GM10847 (cell line): Measurements from ENCODE around the gene SLC6A3.

Experiments
- POLR2A ChIP-seq: IDR thresholded peaks from 2 replicates; pipeline ENCODE4 v1.6.1; 2011; ENCODE audit not compliant: insufficient read length; ENCODE audit errors: extremely low read depth

The SLC6A3 gene

DNA sequence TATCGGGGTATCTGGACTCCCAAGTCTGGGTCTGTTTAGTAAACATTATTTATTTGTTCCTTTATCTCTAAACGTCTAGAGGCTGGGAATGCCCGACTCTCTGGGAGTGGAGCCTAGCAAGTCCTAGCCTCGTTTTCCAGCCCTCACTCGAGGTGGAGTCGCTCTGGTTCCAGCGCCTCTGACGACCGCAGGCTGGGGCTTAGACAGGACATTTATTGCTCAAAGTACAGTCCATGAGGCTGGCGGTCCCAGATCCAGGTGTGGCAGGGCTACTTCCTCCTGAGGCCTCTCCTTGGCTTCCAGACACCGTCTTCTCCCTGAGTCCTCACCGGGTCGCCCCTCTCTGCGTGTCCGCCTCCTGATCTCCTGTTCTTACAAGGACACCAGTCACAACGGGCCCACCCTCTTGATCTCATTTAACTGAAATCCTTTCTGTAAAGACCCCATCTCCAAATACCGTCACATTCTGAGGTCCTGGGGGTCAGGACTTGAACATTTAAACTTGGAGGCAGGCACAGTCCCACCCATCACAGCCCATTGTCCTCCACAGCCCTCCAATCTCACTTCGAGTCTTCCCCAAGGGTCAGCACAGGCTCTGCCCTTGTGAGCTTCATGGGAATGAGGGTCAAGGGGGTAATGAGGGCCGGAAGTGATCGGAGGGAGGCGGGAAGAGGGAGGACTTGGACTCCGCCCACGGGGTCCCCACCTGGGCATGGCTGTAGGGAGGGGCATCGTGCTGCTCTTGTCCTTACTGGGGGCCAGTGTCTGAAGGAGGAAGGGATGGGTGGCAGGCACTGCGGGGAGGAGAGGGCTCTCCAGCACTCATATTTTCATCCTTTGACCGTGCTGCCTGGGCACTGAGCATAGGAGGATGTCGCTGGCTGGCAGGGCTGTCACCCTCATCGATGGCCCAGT lies 88.1 kb downstream of the SLC6A3 start:
- no peak for TF ChIP-seq POLR2A

DNA sequence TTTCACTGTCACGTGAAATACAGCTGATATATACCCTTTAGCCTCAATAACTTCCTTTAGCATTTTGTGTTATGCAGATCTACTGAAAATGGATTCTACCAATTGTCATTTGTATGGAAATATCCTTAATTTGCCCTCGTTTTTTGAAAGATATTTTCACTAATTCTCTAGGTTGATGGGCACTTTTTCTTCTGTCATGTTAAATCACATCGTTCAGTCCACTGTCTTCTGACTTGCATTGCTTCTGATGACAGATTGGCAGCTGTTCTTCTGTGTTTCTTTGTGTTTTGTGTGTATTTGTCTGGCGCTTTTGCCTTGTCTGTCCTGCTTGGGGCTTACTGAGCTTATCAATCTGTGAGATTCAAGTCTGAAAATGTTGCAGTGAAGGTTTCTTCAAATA lies 90.7 kb downstream of the SLC6A3 start:
- TF ChIP-seq POLR2A: no peak

DNA sequence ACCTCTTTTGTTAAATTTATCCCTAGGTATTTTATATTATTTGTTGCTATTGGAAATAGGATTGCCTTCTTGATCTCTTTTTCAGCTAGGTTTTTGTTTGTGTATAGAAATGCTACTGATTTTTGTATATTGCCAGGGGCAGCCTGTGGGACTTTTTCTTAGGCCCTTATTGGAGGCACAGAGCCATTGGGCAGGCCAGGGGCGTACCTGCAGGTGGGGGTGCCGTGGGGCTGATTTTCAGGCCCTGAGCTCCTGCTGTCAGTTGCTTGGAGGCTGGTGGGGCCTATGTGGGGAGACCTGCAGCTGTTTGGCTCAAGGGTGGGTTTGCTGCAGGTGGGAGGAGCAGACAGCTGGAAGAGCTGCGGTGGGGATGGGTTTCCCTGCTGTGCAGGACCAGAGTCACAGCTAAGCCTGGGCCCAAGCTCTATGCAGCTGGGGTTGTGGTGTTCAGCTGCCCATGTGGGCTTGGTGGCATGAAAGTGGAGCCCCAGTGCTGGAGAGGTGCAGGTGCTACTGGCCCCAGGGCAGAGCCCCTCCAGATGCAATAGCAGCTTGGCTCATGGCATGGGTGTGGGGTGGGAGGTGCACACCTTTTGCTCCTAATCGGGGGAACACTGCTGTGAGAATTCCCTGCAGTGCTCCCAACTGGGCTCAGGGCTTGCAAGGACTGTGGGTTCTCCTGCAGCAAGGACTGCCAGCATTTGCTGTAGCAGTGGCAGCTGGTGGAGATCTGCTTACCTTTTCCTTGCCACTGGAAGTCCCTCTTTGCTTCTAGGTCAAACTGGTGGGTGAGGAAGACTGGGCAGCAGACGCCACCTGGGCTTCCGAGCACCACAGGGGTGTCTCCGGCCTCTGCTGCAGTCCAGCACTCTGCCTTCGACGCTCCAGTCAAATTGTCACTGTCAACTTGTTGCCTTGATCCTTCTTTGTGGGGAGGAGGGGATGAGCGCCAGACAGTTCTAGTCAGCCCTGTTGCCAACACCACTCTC lies 92.7 kb downstream of the SLC6A3 start:
- no peak for TF ChIP-seq POLR2A

DNA sequence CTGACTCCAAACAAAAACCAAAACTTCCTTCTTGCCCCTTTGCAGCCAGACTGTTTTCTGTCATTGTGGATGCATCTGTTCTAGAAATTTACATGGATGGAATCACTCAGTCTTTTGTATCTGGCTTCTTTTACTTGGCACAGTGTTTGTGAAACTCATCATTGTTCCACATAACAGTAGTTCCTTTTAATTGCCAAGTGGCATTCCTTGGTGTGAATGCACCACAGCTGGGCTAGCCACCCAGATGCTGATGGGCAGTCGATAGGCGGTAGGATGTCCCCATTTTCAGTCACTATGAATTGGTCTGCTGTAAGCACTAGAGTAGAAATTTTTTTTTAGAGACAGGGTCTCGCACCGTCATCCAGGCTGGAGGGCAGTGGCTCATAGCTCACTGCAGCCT lies 94.1 kb downstream of the SLC6A3 start:
- TF ChIP-seq POLR2A: no peak

DNA sequence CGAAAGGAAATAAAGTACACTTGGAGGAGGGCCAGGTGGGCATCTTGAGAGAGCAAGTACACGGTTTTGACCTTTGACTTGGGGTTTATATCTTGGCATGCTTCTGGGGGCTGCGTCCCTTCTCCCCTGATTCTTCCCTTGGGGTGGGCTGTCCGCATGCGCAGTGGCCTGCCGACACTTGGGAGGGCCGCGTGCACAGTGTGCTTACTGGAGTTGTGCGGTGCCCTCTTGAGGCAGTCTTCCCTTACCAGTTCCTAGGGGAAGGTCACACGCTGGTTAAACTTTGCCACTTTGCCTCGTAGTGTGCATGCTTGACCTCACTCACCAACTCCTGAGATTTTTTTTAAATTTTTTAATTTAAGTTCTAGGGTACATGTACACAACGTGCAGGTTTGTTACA lies 96.0 kb downstream of the SLC6A3 start:
- no peak for TF ChIP-seq POLR2A

DNA sequence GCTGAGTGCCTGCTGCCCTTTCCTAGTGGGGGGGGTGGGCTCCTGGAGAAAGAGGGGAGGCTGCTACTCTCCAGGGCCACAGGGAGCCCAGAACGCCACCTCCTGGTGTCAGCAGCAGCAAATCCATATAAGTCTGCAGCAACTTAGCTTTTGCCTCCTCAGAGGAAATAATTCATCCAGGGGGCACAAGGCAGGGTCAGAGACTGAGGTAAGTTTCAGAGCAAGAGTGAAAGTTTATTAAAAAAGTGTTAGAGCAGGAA lies 96.3 kb downstream of the SLC6A3 start:
- no peak for TF ChIP-seq POLR2A

DNA sequence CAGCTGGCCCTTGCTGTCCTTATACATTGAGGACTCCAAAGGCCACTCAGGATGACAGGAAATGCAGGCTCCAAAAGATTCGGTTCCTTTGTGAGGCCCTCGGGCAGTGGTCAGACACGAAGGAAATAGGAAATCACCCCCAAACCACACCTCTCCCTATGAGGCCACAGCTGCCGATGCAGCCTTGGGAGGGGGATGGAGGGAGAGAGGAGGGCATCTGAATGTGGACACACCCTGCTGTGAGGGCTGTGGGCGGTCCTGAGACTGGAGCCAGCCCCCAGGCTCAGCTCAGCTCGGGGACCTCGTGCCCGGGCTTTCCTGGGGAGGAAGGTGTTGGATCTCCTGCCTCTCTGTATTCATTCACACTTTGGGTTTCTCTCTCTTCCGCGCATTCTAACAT lies 97.7 kb downstream of the SLC6A3 start:
- TF ChIP-seq POLR2A: no peak

DNA sequence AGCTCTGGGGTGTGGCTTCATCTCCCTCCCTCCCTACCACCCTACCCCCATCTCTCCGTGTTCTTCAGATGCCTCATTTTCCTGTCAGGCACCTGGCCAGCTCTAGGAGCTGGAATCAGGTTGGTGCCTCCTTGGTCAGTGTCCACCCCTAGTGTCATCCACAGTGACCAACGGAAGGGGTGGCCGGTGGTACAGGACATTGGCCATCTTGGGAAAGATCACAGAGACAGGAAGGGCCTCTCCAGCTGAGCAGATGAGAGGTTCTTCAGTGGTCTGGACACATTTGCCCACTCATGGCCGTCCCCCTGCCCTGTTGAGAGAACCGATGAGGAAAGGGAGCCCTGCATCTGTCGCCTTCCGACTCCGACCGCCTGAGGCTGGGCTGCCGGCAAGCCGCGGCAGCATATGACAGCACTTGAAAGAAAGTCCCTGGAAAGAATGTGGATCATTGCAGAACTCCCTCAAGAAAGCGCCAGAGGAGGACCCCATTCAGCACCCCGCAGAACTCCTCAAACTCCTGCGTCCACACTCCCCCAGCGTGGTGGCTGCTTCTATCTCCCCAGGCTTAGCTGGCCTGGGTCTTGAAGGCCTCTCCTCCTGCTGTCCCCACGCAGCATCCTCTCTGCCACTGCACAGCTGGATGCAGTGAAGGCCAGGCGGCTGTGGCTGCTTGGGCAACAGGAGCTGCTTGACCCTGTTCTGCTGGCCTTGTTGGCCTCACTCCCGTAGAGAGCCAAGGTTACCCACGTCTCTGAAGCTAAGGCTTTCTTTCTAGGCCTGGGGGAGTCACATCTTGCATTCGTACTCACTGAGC lies 98.4 kb downstream of the SLC6A3 start:
- TF ChIP-seq POLR2A: no peak

DNA sequence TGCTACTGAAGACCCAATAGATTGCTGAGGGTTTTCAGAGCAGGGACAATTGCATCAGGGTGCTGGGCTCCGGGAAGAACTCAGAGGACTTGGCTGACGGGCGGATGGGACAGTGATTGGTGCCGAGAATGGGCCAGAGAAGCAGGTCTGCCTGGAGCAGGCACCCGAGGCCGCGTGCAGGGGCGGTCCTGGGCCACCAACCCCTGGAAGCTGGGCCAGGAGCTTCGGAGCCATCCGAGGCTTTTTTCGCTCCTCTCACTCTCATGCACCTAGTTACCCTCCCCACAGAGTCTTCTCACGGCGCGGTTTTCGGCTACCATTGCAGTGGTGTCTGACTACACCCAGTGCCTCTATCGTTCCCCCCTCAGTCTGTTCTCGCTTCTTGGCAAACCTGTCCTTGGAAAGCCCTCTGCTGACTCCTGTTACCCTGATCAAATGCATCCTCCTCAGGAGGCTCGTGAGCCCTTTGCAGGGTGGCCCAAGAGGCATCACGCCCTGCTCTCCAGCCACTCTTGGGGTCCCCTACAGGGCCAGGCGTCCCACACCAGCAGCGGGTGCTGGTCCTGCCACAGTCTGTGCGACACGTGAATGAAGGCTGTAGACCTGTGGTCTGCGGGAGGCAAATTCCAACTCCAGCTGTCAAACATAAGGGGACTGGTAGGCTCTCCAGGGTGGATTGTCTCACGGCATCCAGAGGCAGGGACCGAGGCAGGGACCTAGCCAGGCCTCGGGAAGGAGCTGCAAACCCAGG lies 99.2 kb downstream of the SLC6A3 start:
- no peak for TF ChIP-seq POLR2A

DNA sequence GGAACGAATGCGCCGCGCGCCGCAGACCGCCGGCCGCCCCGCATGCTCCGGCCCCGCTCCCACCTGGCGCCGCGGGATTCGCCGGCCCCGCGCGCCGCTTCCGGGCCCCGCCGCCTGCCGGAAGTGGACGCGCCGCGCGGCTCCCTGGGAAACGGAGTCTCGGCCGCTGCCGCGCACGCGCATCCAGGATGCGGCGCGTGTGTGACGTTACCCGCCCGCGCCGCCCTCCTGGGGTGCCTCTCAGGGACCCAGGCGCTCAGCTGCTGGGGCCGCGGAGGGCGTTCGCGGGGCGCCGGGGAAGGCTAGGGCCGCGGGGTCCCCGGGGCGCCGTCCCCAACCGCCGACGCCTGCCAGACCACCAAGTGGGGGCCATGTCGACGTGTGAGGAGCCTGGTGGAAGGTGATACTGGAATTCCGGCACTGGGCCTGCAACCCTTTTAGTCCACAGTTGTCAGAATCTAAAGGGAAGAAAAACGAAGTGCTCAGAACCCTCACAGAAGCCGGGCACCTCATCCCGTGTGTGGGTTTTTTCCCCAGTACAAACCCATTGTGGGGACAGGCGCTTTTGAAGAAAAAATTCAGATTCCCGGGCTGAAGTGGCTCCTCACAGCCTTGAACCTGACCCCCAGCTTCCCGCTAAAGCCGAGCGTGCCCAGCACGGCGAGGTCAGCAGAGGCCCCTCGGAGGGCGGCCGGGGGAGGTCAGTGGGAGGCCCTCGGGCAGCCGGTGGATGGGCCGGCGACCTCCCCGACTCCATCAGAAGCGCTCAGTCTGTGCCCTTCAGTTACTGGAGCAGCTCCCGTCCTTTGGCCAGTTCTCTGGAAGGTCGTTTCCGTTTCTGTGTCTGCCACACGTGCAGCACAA lies 100.0 kb downstream of the SLC6A3 start, which contains the start of gene CLPTM1L:
CLPTM1L (minus strand) TSS at position 125 of the 864 bp plus-strand sequence. CDS start 258 bp downstream, outside the sequence.
- peak; percentile 78 for TF ChIP-seq POLR2A

DNA sequence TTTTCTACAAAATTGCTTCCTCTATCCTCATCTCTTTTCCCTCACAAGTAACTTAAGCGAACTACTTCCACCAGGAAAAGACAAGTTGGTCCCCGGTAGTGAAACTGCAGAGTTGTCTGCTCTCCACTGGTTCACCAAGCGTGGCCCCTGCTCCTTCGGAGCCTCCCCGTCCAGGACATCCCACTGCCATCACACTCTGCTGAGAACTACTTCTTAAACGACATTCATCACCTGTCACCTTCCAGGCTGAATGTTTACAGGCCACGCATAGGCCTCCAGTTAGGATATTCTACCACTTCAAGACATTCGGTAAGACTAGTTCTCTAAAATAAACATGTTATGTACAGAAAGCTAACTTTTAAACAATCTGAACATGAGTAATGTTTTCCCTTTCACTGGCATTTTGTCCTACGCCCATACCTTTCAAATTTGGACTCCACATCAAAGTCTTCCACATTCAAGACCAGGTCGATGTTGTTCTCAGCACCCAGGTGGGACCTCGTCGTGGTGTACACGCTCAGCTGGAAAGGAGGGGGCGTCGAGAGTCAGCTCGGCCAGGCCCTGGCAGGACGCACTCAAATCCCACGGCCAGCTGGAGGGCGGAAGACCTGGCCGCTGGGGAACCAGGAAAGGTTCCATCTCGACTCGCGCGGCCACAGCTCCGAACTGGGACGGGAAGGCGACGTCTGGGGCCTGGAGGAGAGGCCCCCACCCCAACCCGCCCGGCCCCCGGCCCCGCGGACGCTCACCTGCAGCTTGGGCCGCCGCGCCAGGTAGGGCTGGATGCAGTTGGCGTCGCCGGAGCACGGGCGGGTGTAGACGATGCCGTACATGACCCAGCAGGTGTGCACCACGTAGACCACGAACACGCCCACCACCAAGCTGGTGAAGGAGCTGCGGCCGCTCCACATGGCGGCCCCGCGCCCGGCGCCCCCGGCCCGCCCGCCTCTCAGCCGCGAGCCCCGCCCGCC lies 101.0 kb downstream of the SLC6A3 start:
- TF ChIP-seq POLR2A: no peak

DNA sequence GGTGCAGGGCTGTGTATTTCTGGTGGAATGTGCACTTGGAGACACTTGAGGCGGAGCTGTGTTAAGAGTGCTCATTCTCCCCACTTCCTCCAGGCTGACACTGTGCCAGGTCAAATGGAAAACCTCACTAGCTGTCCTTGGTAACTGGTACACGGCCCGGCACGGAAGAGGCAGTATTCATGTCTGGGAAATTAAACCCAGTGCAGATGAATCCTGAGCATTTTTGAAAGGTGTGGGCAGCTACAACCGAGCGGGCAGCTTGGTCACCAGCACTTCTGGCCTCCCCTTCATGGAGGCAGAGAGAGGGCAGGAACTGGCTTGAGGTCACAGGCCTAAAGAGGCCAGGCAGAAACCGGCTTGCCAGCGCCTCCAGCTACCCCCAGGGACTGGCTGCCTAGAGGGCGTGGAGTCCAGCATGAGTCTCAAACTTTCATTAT lies 101.9 kb downstream of the SLC6A3 start:
- no peak for TF ChIP-seq POLR2A
